Activated CD8-positive, alpha-beta memory T cell treated with anti-CD3 and anti-CD28 coated beads, Interleukin-2, amount 50 U/mL, for 1 hour (primary cell): ENCODE results near the gene MACROH2A1.

Experiments used
- DNase-seq: peaks from one replicate; pipeline ENCODE4 v3.0.0-alpha.2; 2020; ENCODE audit errors: extremely low read depth

MACROH2A1 gene

GRCh38 chr5:135398855-135399793 is at the start of gene MACROH2A1:
Gene MACROH2A1 (minus strand): TSS chr5:135399231. CDS start chr5:135389093, 10,138 bp downstream.
- DNase-seq: peak; percentile 38

- no peak for DNase-seq
Measured at GRCh38 chr5:135448071-135448739, 49.2 kb upstream of the MACROH2A1 start.

- no peak for DNase-seq
Measured at GRCh38 chr5:135447298-135447929, 48.4 kb upstream of the MACROH2A1 start, which contains the start of gene DCANP1. Gene DCANP1 (minus strand): TSS chr5:135447348. CDS start chr5:135447108, 240 bp downstream.

- DNase-seq: no peak
Measured at GRCh38 chr5:135446615-135447014, 47.6 kb upstream of the MACROH2A1 start.

GRCh38 chr5:135446206-135446605 is 47.2 kb upstream of the MACROH2A1 start:
- no peak for DNase-seq

- no peak for DNase-seq
Measured at GRCh38 chr5:135445306-135445985, 46.4 kb upstream of the MACROH2A1 start.

GRCh38 chr5:135444881-135445280 is 45.9 kb upstream of the MACROH2A1 start:
- DNase-seq: no peak

- no peak for DNase-seq
Measured at GRCh38 chr5:135444360-135444759, 45.3 kb upstream of the MACROH2A1 start.

- no peak for DNase-seq
Measured at GRCh38 chr5:135443161-135443960, 44.3 kb upstream of the MACROH2A1 start.

- DNase-seq: no peak
Measured at GRCh38 chr5:135442431-135443160, 43.6 kb upstream of the MACROH2A1 start.

- no peak for DNase-seq
Measured at GRCh38 chr5:135441919-135442318, 42.9 kb upstream of the MACROH2A1 start.

GRCh38 chr5:135441350-135441831 is 42.4 kb upstream of the MACROH2A1 start:
- no peak for DNase-seq

GRCh38 chr5:135440916-135441315 is 41.9 kb upstream of the MACROH2A1 start:
- no peak for DNase-seq

GRCh38 chr5:135439231-135440205 is 40.5 kb upstream of the MACROH2A1 start:
- DNase-seq: no peak

GRCh38 chr5:135438636-135439221 is 39.7 kb upstream of the MACROH2A1 start:
- DNase-seq: no peak

GRCh38 chr5:135437796-135438560 is 38.9 kb upstream of the MACROH2A1 start:
- no peak for DNase-seq

GRCh38 chr5:135437422-135437795 is 38.4 kb upstream of the MACROH2A1 start:
- no peak for DNase-seq

- no peak for DNase-seq
Measured at GRCh38 chr5:135436951-135437418, 38.0 kb upstream of the MACROH2A1 start.
